HCEC 1CT (cell line): ENCODE measurements around the gene SRGAP3.

Source experiments
- DNase-seq: peaks from one replicate; pipeline ENCODE4 v3.0.0-alpha.2; 2017

SRGAP3 gene

GRCh38 chr3:9223672-9224071, 25.8 kb downstream of the SRGAP3 start:
- no peak for DNase-seq

- DNase-seq = peak; percentile 4
These were observed 26.3 kb downstream of the SRGAP3 start for GRCh38 chr3:9222956-9223639.

- DNase-seq = no peak
These were observed 27.4 kb downstream of the SRGAP3 start for GRCh38 chr3:9222049-9222448.

- DNase-seq = no peak
These were observed 31.0 kb downstream of the SRGAP3 start for GRCh38 chr3:9218514-9218846.

GRCh38 chr3:9217784-9218513, 31.5 kb downstream of the SRGAP3 start:
- DNase-seq = no peak

- DNase-seq = no peak
These were observed 32.7 kb downstream of the SRGAP3 start for GRCh38 chr3:9216736-9217135.

GRCh38 chr3:9214599-9214998, 34.8 kb downstream of the SRGAP3 start:
- DNase-seq = peak; percentile 49

GRCh38 chr3:9214185-9214584, 35.3 kb downstream of the SRGAP3 start:
- no peak for DNase-seq

- no peak for DNase-seq
These were observed 36.3 kb downstream of the SRGAP3 start for GRCh38 chr3:9213019-9213634.

- DNase-seq = peak; percentile 56
These were observed 38.1 kb downstream of the SRGAP3 start for GRCh38 chr3:9211155-9211950.

- no peak for DNase-seq
These were observed 39.7 kb downstream of the SRGAP3 start for GRCh38 chr3:9209777-9210176.

- no peak for DNase-seq
These were observed 40.8 kb downstream of the SRGAP3 start for GRCh38 chr3:9208605-9209152.

GRCh38 chr3:9207116-9207763, 42.2 kb downstream of the SRGAP3 start:
- DNase-seq = no peak

GRCh38 chr3:9206287-9206686, 43.2 kb downstream of the SRGAP3 start:
- no peak for DNase-seq

GRCh38 chr3:9205345-9206143, 43.9 kb downstream of the SRGAP3 start:
- DNase-seq = no peak

GRCh38 chr3:9204253-9204992, 45.0 kb downstream of the SRGAP3 start:
- DNase-seq = no peak

GRCh38 chr3:9203317-9203716, 46.1 kb downstream of the SRGAP3 start:
- DNase-seq = no peak

- no peak for DNase-seq
These were observed 46.9 kb downstream of the SRGAP3 start for GRCh38 chr3:9202546-9202945.

GRCh38 chr3:9201955-9202354, 47.5 kb downstream of the SRGAP3 start:
- DNase-seq = no peak

- no peak for DNase-seq
These were observed 48.2 kb downstream of the SRGAP3 start for GRCh38 chr3:9201266-9201665.

GRCh38 chr3:9199775-9200174, 49.7 kb downstream of the SRGAP3 start:
- no peak for DNase-seq
